ENCODE results near the gene DHX15.

- TF ChIP-seq CTCF (IDR thresholded peaks at IDR 0.05) (no peak), POLR2A (IDR thresholded peaks at IDR 0.05) (no peak)
These were observed 30.5 kb upstream of the DHX15 start for GRCh38 chr4:24614881-24615280.

All from right lobe of liver (tissue), 4 donors.